GM19035 (cell line): ENCODE data around the gene G3BP2.

Source experiments
- ATAC-seq: cut with Tn5 transposase; IDR thresholded peaks from one replicate; pipeline ENCODE4 v1.9.1; 2021; ENCODE audit not compliant: unreplicated experiment

Gene G3BP2

DNA sequence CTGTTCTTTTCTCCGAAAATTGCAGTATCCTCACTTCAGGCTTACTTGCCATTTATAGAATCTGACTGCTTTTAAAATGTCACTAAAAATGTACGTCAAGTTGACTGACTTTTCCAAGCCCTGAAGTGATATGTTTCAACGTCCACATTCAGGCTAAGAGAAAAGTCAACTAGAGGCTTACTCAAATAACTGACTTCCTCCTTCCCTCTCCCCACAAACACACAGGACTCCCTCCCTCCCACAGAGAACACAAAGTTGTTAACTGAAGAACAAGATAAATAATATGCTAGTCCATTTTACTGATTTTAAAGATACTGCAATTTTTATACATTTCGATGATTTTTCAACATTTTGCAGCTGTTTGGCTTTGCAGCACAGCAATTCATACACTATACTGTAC is 29.1 kb downstream of the G3BP2 start:
- no peak for ATAC-seq

DNA sequence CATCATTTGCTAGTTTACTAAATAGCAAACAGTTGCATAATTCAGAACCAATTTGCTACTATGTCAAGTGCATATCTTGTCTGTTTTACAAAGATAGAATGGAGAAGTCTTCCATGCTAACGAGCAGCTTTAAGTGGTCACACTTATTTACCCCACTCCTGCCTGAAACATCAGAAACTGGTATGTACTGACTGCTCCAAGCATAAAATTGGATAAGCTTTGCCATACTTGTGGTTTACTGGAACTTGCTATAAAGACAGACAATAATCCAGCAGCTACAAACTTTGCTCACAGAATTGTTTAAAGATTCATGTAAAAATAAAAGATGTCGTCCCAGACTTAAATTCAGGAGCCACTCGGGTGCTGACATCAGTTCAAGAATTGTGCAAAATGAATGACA is 29.6 kb downstream of the G3BP2 start:
- ATAC-seq, result no peak

DNA sequence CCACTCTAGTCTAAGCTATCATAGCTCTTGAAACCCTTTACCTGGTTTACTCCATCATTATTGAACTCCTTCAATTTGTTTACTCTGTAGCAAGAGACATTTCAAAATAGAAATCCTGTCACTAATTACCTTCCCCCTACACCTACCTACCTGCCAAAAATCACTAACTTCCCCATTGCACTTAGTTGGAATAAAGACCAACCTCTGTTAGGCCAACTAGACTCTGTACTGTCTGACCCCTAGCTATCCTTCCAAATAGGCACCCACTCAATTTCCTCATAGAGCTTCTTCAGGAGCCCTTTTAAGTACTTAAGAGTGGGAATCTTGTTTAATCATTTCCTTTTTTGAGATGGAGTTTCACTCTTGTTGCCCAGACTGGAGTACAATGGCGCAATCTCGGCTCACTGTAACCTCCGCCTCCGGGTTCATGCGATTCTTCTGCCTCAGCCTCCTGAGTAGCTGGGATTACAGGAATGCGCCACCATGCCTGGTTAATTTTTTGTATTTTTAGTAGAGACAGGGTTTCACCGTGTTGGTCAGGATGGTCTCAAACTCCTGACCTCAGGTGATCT is 34.0 kb downstream of the G3BP2 start:
- ATAC-seq, result no peak

DNA sequence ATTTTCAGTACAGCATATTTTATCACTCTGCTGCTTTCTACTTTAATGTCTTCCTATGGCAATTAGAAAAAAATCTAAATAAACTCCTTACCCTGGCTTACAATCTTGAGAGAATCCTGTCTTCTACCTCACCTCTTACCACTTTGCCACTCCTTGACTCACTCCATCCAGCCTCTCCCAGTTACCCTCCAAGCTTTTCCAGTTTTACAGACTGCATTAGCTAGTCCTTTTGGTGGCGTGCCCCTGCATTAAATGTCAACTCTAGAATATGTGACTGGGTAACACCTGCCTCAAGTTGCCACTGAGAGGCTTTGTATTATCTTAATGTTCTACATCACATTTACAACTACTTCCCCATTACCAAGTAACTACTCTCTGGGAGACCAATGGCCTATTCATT is 35.4 kb downstream of the G3BP2 start:
- no peak for ATAC-seq

DNA sequence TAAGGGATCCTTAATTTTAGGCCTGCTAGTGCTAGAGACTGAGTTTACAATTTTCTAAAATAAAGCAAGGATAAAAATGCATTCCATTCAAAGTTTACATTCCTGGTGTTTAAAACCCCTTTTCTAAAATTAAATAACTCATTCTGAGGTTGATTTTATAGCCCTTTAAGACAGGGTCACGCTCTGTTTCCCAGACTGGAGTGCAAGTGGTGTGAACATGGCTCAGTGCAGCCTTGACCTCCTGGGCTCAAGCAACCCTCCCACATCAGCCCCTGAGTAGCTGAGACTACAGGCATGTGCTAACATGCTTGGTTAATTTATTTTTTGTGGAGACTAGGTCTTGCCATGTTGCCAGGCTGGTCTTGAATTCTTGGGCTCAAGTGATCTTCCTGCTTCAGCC is 36.0 kb downstream of the G3BP2 start:
- ATAC-seq, result no peak

DNA sequence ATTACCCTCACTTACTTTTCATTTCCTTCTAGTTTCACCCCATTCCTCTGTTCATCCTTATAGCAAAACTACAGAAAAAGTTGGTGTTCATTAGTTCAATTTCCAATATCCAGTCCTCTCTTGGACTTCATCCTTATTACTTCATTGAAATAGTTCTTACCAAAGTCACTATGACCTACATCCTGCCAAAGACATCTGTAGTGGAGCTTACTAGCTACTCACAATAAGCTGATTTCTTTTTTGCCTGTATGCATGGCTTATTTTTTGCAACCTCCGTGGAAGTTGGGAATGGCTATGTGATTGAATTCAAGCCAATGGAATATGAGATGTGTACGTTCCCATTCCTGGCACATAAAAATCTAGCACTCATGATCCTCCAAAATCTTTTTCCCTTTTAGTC is 38.3 kb downstream of the G3BP2 start:
- ATAC-seq, result no peak

DNA sequence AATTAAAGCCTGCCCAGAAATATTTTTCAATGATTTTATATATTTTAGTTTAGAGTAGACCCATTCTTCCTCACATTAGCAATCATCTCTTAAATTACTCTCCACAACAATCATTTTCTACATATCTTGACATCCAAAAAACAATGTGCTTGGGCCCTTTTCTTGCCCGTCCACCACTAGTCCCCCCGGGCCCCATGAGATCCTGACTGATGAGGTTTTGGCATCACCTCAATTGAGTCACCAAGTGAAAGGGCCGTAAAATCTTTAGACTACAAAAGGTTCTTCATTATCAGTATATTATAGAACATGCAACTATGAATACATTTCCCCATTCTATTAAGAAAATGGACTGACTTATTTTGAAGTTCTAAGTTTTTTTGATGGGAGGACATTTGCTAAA is 38.9 kb downstream of the G3BP2 start:
- ATAC-seq, result no peak

DNA sequence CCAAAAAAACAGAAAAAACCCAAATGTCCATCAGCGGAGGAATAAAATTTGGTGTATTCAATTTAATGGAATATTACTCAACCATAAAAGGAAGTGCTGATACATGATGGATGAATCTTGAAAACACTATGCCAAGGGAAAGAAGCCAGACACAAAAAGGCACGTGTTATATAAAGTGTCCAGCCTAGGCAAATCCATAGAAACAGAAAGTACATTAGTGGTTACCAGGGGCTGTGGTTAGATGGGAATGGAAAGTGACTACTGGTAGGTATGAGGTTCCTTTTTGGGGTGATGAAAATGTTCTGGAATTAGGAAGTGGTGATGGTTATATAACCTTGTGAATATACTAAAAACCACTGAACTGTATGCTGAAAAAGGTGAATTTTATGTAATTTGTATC is 39.4 kb downstream of the G3BP2 start:
- ATAC-seq, result no peak

DNA sequence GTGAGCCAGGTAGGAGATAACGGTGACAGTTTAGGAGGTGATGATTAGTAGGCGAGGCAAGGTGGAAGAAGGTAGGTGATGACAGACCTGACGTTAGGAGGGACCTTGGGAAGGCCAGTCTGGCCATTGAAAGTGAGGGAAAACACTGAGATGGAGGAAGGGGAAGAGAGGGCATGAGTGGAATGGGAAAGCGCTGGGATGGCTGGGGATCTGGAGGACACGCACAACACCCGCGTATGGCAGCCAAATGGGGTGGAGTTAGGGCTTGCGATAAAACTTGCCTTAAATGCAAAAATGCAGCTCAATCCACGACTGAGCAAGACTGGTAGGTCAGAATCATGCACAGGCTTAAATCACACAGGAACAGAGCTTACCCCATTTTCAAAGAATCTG is 42.3 kb downstream of the G3BP2 start:
- no peak for ATAC-seq

DNA sequence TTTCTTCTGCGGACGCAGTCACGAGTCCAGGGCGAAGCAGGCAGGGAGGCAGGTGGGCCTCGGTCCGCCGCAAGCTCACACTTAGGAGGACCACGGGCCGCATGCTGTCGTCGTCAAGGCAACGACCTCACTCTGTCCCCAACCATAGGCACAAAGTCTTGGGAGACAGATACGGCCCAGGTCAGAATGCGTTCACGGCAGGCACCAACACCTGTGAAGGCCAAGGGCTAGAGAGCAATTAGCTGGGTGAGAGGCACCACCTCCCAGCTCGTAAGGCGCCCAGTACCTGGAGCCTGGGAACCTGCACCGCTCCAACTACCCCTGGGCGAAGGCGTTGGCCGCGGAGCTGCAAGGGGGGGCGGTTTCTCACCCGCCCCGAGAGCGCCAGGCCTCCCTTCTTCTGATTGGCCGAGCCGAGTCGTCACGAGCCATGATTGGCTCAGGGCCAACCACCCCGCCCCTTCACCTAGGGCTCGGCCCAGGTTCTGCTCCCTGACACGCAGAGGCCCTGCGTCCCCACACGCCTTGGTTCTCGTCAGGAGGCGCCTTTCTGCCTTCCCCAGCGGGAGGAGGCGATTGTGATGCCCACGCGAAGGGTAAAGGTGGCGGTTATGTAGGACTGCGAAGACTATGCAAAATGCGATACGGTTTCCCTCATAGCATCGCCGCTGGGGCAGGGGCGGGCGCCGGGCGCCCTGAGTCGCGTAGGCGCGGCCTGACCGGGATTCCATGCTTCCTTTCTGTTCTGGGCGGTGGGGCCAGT is 42.9 kb downstream of the G3BP2 start, which contains the start of gene CDKL2:
Gene CDKL2 (minus strand): TSS at position 355 of the 763 bp plus-strand sequence. CDS start 4,540 bp downstream, outside the sequence.
- ATAC-seq, result peak; percentile 100

DNA sequence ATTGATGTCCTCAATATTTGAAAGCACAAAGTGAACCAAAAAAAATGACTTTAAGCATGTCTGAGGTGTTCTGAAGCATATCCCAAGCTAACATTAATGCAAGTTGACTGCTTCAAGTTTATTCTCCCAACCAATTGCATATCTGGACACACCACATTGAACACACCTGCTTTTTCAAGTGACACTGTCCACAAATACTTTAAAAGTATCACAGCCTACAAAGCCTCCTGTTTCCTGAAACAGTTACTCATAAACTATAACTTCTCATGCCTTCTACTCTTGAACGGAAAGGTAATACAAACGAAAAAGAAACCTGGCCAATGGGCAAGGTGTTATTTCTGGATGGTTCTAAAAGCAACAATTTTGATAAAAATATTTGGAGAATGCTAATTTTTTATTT is 44.0 kb downstream of the G3BP2 start:
- ATAC-seq, result no peak

DNA sequence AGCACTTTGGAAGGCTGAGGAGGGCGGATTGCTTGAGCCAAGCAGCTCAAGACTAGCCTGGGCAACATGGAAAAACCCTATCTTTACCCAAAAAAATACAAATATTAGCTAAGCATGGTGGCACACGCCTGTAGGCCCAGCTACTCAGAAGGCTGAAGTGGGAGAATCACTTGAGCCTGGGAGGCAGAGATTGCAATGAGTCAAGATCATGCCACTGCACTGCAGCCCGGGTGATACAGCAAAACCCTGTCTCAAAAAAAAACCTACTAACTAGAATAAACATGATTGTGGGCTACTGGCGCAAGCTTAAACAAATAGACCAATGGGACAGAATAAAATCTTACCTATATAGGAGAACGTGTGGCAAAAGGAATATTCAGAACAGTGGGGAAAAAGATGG is 50.2 kb downstream of the G3BP2 start:
- ATAC-seq, result no peak

DNA sequence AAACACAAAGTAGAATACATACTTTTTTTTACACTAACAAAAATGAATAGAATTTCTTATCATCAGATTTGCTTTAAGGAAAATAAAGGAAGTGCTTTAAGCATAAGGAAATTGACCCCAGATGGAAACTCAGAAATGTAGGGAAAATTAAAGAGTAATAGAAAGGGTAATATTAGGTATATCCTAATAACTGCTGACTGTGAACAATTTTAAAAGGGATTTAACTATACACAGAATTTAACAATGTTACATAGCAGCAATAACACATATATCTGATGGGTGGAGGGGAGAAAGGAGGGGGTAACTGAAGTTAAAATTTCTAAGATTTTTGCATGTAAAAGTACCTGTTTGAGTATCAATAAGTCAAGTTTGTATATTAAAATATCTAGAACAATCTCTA is 51.5 kb downstream of the G3BP2 start:
- ATAC-seq, result no peak

DNA sequence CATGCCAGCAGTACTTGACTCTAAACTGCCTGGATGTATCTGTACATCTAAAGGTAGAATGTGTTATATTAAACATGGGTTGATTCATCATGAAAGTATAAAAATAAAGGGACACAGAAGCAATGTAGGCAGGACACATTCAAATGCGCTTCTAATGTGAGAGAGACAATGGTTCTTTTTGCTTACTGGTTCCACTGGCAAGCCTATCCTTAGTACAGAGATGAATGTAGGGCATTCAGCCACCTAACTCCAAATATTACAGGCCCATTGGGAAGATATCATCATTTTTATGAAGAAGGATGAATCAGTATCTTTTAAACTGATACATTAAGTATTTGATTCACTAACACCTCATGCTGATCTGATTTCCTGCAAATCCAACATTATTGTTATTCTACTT is 60.9 kb downstream of the G3BP2 start:
- no peak for ATAC-seq

DNA sequence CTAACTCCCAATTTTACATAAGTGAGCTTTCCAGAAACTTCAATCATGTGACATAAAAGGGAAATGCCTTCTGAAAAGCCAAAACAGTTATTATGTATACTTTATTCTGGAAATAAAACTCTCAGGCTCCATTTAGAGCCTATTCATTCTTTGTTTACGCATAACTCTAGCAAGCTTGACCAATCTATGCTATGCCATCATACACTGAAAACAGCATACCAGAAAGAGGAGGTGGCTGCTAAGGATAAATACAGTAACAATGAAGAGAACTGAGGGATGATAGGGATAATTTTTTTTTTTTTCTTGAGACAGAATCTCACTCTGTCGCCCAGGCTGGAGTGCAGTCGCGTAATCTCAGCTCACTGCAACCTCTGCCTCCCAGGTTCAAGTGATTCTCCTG is 67.3 kb downstream of the G3BP2 start:
- ATAC-seq, result no peak

DNA sequence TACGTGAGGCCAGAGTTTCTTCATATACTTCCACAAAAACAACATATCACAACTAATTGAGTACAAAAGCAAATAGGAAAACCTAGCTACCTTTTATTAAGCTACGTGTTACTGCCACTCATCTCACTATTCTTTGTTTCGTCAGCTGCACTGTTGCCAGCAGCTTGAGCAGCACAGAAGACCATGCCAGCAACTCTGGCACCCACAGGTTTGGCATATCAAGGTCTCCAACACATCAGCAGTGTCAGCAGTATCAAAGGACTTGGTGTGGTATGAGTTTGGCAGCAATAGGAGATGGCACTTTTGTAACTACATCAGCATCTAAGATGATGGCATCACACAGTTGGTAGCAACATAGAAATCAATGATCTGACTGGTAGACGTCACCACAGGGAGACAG is 73.6 kb downstream of the G3BP2 start:
- ATAC-seq, result no peak

DNA sequence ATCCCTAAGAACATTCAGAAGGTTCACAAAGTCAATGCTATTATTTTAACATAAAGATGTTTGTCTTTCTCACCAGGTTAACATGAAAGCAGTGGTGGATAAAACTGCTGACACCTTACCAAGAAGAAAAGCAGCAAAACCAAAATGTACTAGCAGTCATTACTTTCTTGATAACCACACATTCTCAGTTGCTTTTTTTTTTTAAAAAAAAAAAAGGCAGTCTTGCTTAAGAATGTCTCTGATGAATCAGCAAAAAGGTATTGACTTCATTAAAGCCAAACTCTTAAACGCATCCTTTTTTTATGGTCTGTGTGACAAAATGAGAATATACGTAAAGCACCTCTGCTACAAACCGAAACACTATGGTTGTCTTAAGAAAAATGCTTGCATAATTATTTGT is 74.8 kb downstream of the G3BP2 start:
- ATAC-seq, result no peak

DNA sequence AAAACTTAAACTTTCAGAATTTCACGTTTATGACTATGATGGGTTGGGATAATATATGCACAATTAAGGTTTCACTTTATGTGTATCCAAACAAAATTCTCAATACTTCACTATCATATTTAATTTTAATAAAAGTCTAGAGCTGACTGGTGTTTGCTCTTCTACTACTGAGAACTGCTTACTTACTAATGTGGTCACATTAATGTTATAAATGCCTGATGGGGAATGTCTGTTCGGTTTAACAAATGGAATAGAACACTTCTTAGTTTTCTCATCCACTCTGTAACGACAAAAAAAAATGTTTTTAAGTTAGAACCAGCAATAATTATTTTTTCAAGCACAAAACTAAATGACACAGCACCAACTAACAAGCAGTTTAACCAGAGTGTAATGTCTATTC is 77.2 kb downstream of the G3BP2 start:
- ATAC-seq, result no peak

DNA sequence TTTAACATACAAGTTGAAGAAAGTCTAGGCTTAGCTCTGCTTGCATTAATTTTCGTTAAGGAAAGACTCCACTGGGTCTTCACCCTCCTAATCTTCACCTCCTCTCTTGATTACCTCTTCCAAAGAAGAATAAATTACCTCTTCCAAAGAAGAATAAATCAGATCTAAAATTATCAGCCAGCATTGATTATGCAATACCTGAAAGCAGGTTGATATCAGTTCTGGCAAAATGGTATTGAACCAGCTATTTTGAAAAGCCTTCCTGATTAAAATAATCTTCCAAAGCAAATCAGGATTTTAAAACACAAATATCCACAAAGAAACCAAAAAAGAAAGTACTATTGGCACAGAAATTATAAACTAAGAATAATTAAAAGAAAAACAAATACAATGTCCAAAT is 79.8 kb downstream of the G3BP2 start:
- no peak for ATAC-seq
